Psoas muscle (tissue), 8 donors: ENCODE measurements around the gene VPS54. TPM values are rescaled to one million over a fixed set of nuclear protein-coding genes. Genes with fewer than 3 reads are reported as not detected.

Experiments used
- ATAC-seq, 4 donors: fragments of 200-7000 bp; cut with Tn5 transposase; one replicate each; pipeline ENCODE4 v1.9.1; 2020; ENCODE audit warnings: moderate library complexity in 3 of 4, mild to moderate bottlenecking in 2 of 4
- DNase-seq, 2 donors: peaks; one replicate each; pipeline ENCODE4 v3.0.0-alpha.2; 2020
- H3K27ac ChIP-seq: fragments of 200-600 bp; one replicate; pipeline ENCODE4 v1.8.0; 2022
- H3K27me3 ChIP-seq, 3 donors: fragments of 200-600 bp in 1 of 3; one replicate each; pipeline versions ENCODE4 v1.6.1 to v1.8.0; 2013 to 2022; ENCODE audit warnings: low read length in 2 of 3, mild to moderate bottlenecking in 2 of 3, moderate library complexity in 1 of 3; ENCODE audit not compliant: insufficient read depth in 3 of 3
- H3K36me3 ChIP-seq, 2 donors: fragments of 200-600 bp in 1 of 2; one replicate each; pipeline versions ENCODE4 v1.6.1 to v1.8.0; 2013 to 2022; ENCODE audit warnings: low read depth in 1 of 2, mild to moderate bottlenecking in 1 of 2, moderate library complexity in 1 of 2; ENCODE audit not compliant: insufficient read depth in 1 of 2
- H3K4me1 ChIP-seq: fragments of 200-600 bp; one replicate; pipeline ENCODE4 v1.8.0; 2022
- H3K4me3 ChIP-seq: fragments of 200-600 bp; one replicate; pipeline ENCODE4 v1.8.0; 2022; ENCODE audit warnings: mild to moderate bottlenecking
- H3K9me3 ChIP-seq: fragments of 200-600 bp; one replicate; pipeline ENCODE4 v1.8.0; 2022
- CTCF ChIP-seq: fragments of 200-600 bp; IDR thresholded peaks from one replicate; pipeline ENCODE4 v1.8.0; 2022; ENCODE audit warnings: antibody characterized with exemption
- WGBS, 3 donors: extraction: QIAGEN DNeasy Blood & Tissue Kit; methylation state at CpG; one replicate each; pipeline versions ENCODE4 v1.1.6 to v1.1.7; 2013; 5-methylcytosine and 5-hydroxymethylcytosine counted together
- intact Hi-C, 2 donors: fragments of 100-400 bp; cut with DNase I; formaldehyde crosslinking; loops; one replicate each; pipeline versions ENCODE4 v1.11.0 to v1.14.2; 2022
- polyA plus RNA-seq, 3 donors: library from polyadenylated mRNA; stranded (reverse); fragments of 200-250 nt; gene quantifications; one replicate each; pipeline ENCODE4 v1.2.3, GENCODE V29; 2013
- total RNA-seq, 4 donors: library from RNA; stranded (reverse); fragmentation: NEBNext Ultra II Directional in 2 of 4; extraction: Animal tissue kit (Norgen Biotek cat#: 25700) in 2 of 4; gene quantifications; one replicate each; pipeline versions ENCODE4 v1.2.1 to v1.2.4, GENCODE V29; 2021 to 2023
- donor health status: healthy with polysubstance abuse.
- donor health status: DM: no; HTN: no; CAD: no; lungs with moderate emphysema.
- donor health status: Bipolar disorder and iron deficiency.
- donor health status: healthy.
- donor health status: DM: yes; HTN: yes; CAD: no.
- donor health status: DM: no; HTN: no; CAD: no.
- donor health status: DM: no; HTN: no; CAD: no.
- donor health status: DM: yes; HTN: yes; CAD: no.

VPS54 gene
- total and polyA plus RNA-seq, 7 donors: 5.1 to 9.9 (median 8.2) TPM

DNA sequence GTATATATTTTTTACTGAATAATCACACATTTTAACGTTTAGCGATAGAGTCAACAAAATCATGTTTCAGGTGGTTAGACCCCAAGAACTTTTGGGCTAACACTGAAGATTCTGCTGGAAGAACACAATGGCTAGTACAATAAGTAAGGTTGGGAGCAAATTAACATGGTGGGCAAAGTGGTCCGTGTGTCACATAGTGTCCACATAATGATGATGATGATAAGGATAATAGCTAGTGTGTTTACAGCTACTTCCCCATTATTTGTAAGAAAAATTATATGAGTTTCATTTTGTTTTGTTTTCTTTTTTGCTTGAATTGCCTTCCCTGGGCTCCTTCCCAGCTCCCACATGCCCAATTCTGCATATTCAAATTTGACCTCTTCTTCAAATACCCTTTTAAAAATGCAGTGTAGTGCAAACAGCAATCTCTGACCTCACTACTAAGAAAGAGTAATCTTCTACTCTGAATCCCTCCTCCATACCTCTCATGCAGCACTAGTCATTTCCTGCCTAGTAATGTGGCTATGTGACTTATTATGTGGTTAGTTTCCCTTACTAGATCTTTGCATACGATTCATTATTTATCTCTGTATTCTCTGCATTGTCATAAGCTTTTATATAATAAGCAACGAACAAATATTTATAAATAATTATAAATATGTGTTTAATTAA, 16.9 kb upstream of the VPS54 start:
- peaks cover 0 to 2% (median 0%) of the 10 kb centered on the region in 3 donors for H3K27me3 ChIP-seq
- intact Hi-C loops: no loop called here
- H3K4me3 ChIP-seq: no peak overlapping the region
- no peaks in the 10 kb centered on the region for H3K9me3 ChIP-seq
- ATAC-seq (no peak), DNase-seq (no peak)
- WGBS, 3 donors: 70 to 77% (median 75%) methylated on average over 5 of the region's 5 CpGs
- no peaks in the 10 kb centered on the region for H3K4me1 ChIP-seq
- H3K36me3 ChIP-seq: no peaks in the 10 kb centered on the region
- no peak overlapping the region for H3K27ac ChIP-seq
- no peak for TF ChIP-seq CTCF

- no peak for ATAC-seq
- Histone ChIP-seq H3K27ac (no peak overlapping the region), H3K9me3 (no peaks in the 10 kb centered on the region), H3K27me3 (peaks cover 0 to 2% (median 0%) of the 10 kb centered on the region in 3 donors), H3K4me3 (no peak overlapping the region), H3K4me1 (no peaks in the 10 kb centered on the region), H3K36me3 (no peaks in the 10 kb centered on the region)
- DNase-seq: no peak
- 41 to 62% (median 45%) methylated on average over 4 of the region's 4 CpGs for WGBS, 3 donors
- no peak for TF ChIP-seq CTCF
- intact Hi-C loops: no loop called here
Observed at GRCh38 chr2:64035072-64035942, 16.1 kb upstream of the VPS54 start.

DNA sequence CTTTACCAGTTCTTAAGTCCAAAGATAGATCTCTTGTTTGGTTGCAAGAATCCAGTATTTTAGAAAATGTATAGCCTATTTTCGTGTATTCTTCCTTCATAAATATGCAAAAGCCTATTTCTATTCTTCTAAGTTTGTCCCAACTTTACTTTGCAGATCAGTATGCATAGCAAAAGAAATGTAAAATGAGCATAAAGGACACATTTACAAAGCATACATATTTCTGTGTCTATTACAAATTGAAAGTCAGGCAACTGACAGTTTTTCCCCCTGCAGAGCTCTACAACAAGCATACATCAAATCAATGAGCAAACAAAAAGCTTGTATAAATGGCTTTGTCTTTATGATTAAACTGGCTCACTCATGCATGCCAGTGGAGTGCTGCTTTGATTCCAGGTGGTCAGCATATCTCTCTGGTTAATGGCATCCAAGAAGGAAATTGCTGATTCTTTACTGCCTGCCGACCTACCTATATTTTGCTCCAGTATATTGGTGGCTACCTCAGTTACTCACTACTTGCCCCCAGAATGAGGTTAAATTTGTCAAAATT, 10.0 kb upstream of the VPS54 start:
- TF ChIP-seq CTCF: no peak
- no peaks in the 10 kb centered on the region for H3K36me3 ChIP-seq
- H3K27ac ChIP-seq: no peak overlapping the region
- no peaks in the 10 kb centered on the region for H3K9me3 ChIP-seq
- ATAC-seq: no peak
- DNase-seq: no peak
- no peaks in the 10 kb centered on the region for H3K4me1 ChIP-seq
- H3K27me3 ChIP-seq: no peaks in the 10 kb centered on the region
- WGBS, 3 donors: 85 to 88% (median 88%) methylated on average over 2 of the region's 2 CpGs
- intact Hi-C loops: no loop called here
- no peak overlapping the region for H3K4me3 ChIP-seq

- Histone ChIP-seq H3K4me1 (no peaks in the 10 kb centered on the region), H3K36me3 (no peaks in the 10 kb centered on the region), H3K4me3 (no peak overlapping the region), H3K27ac (no peak overlapping the region), H3K9me3 (no peaks in the 10 kb centered on the region), H3K27me3 (no peaks in the 10 kb centered on the region)
- DNase-seq (no peak), ATAC-seq (no peak)
- intact Hi-C loops: no loop called here
- TF ChIP-seq CTCF: no peak
- 90 to 92% (median 91%) methylated on average over 3 of the region's 3 CpGs for WGBS, 3 donors
Observed at GRCh38 chr2:64025741-64026140, 6.5 kb upstream of the VPS54 start.
